Kasumi-1 (cell line): ENCODE measurements around the gene CLHC1.
A peak's percentile ranks its signal among the peaks of the same experiment; 100 is the strongest.
"Not testable (repeated sequence)": the region's sequence is repeated elsewhere in the genome, so short reads cannot be mapped to it uniquely, and the experiment has no call there.

ENCODE experiments used
- DNase-seq, 2 experiments: peaks; one replicate each; lab custom pipeline; 2025; lab: John Stamatoyannopoulos, UW

Gene CLHC1

DNA sequence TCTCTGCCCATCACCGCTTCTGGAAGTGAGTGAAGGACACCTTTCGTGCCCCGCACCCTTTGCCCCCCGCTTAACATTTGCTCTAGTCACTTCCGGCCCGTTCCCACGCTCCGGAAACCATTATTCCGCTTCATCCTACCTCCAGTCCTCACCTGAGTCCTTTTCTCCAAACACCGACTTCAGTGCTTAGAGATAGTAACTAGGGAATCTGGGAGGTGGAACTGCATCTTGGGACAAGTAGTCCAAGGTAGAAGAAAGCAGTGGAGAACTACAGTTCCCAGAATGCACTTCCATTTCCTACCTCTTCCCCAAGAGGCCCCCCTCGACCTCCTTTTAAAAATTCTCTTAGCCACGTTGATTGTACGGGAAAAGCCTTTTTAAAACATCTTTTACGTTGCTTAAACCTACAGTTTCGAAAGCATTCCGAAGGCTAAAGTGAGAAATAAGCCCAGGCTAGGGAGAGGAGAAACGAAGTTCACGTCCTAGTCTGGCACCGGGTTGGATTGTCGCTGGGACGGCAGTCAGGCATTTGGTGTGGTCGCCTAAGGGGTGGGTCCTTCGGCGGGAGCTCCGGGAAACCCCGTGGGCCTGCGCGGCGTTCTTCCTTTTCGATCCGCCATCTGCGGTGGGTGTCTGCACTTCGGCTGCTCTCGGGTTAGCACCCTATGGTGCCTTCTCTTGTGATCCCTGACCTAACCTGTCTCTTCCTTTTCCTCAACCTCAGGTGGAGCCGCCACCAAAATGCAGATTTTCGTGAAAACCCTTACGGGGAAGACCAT, at the start of gene CLHC1, which contains the start of gene RPS27A:
TSS of gene CLHC1 (minus strand) at position 210 of the 779 bp plus-strand sequence. CDS start 9,882 bp downstream, outside the sequence.
TSS of gene RPS27A (plus strand) at position 605 of the 779 bp plus-strand sequence. CDS start at position 742, 137 bp downstream.
- peak; percentile 96 to 99 for DNase-seq

DNA sequence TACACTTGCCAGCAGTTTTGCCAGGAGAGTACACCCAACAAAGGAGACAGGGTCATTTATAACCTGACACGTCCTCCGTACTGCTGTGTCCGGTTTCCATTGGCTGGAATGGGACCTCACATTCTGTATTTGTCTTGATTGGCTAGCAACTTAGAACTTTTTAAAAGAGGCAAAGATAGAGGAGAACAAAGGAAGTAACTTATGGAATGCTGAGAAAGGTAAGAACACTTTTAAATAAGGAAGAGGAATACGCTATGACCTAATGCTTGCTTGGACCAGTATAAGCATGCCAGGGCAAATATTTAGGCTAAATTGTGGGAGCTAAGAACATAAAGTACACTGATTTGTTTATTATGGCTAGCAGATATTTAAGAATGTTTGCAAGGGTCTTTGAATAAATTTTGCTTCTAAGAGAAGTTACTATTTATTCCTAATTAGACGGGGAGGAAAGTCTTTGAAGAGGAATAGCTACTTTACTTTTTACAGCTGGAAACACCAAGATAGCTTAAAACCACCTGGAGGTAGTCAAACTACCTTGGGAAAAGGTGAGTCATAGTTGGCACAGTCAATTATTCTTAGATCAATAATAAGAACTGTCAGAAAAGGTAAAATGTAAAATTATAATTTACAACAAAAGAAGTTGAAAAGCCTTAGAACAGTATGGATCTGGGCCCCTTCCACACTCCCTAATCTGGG, 48.9 kb upstream of the CLHC1 start:
- DNase-seq = not testable (repeated sequence)

DNA sequence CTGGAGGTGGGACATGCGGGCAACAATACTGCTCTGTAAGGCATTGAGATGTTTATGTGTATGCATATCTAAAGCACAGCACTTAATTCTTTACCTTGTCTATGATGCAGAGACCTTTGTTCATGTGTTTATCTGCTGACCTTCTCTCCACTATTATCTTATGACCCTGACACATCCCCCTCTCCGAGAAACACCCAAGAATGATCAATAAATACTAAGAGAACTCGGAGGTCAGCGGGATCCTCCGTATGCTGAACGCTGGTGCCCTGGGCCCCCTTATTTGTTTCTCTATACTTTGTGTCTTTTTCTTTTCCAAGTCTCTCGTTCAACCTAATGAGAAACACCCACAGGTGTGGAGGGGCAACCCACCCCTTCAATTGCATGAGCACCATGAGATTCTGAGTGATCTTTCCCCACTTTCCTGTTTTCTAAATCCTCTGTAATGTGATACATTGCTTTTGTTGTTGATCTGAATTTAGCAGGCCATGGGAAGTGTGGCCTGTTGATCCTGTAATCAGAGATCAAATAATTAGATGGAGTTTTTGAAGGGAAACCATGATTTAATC, 47.8 kb upstream of the CLHC1 start:
- DNase-seq = not testable (repeated sequence)

DNA sequence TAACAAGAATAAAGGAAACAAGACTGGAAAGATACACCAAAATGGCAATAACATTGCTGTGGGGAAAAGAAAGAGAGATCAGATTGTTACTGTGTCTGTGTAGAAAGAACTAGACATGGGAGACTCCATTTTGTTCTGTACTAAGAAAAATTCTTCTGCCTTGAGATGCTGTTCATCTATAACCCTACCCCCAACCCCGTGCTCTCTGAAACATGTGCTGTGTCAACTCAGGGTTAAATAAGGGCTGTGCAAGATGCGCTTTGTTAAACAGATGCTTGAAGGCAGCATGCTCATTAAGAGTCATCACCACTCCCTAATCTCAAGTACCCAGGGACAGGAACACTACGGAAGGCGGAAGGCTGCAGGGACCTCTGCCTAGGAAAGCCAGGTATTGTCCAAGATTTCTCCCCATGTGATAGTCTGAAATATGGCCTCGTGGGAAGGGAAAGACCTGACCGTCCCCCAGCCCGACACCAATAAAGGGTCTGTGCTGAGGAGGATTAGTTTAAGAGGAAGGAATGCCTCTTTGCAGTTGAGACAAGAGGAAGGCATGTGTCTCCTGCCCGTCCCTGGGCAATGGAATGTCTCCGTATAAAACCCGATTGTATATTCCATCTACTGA, 47.2 kb upstream of the CLHC1 start:
- not testable (repeated sequence) for DNase-seq

DNA sequence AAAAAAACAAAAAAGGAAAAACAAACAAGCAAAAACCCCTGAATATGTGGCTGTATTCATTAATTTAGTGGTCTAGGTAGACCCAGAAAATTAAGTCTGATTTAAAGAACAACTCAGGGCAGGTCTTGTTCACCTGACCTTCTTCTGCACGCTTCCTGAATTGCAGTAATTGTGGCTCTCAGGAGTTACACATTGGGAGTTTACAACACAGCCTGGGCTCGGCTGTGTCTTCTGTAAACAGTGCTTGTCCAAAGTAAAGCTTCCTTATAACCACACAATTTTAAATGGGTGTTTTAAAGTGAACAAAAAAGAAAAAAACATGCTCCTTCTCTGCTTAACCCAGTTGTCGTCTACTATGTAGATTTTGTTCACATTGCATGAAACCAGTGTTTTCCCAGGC, 45.2 kb upstream of the CLHC1 start:
- no peak for DNase-seq

DNA sequence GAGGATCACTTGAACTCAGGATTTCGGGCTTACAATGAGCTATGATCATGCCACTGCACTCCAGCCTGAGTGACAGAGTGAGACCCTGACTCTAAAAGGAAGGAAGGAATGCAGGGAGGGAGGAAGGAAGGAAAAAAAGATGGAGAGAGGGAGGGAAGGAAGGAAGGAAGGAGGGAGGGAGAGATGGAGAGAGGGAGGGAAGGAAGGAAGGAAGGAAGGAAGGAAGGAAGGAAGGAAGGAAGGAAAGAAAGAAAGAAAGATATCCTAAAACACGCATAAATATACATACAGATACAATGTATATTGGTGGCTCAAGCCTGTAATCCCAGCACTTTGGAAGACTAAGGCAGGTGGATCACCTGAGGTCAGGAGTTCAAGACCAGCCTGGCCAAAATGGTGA, 42.3 kb upstream of the CLHC1 start:
- not testable (repeated sequence) for DNase-seq

DNA sequence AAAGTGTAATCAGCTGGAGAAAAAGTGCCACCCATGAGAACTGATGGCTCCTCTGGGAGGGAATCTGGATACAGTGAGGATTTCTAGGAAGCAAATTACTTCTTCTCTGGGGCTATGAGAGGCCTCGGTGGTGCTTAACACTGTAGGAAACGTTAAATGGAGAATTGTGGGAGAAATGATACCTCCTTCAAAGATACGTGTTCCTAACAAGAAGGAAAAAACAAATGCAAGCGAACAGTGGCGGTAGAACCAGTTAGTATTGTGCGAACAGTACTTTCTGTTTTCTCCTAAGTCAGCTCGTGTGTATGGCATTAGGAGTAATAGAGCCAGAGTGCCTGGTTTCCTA, 37.5 kb upstream of the CLHC1 start:
- peak; percentile 16 to 30 for DNase-seq

DNA sequence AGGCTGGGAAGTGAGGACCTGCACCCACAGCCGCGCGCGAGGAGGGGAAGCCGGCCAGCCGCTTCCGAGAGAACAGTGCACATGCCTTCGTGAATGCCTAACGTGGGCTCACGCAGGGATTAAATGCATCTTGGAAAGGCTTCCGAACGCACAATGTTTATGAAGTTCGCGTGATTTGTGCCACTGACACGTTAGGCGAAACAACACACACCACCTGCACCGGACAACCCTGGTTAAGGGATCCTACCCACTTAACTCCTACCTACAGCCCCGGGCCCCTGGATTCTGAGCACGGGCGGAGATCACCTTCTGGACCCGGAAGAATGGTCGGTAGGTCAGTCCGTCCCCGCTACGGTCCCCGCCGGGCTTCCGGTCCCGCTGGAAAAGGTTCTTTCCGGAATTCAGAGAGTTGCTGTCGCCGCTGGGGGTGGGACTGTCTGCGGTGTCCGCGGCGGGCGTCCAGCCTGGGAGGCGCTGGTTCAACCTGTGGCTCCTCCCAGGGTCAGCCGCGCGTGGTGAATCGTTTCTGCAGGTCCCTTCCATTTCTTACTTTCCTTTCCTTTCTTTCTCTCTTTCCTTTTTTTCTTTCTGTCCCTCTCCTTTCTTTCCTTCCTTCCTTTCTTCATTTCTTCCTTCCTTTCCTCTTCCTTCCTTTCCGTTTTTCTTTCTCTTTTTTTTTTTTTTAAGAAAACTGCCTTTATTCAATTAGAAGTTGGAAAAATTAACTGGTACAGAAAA, 37.0 kb upstream of the CLHC1 start, which contains the start of gene MTIF2:
TSS of gene MTIF2 (minus strand) at position 325 of the 738 bp plus-strand sequence. CDS start 5,373 bp downstream, outside the sequence.
- peak; percentile 88 to 94 for DNase-seq

DNA sequence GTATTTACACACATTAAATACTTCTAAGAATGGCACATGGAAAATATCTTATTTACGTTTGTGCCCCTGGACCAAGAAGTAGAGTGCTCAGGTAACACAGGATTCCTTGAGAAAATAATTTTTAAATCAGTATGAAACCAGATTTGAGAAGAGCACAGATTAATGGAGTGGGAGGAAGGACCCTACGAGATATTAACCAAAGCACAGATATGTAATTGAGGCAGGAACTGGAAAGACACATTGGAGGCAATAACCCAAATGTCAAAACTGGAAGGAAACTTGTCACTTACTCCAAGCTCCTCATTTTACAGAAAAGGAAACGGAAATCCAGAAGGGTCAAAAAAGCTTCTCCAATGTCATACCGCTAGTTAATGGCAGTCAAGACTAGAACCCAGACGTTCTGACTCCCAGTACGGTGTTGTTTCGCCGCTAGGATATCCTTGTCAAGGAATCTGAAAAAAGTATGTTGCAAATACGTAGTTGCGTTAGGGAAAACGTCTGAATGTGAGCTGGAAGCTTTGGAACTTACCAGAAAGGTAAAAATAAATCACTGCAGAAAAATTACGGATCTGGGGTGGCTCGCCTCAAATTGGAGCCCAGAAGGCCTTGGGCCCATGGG, 36.3 kb upstream of the CLHC1 start:
- no peak for DNase-seq

DNA sequence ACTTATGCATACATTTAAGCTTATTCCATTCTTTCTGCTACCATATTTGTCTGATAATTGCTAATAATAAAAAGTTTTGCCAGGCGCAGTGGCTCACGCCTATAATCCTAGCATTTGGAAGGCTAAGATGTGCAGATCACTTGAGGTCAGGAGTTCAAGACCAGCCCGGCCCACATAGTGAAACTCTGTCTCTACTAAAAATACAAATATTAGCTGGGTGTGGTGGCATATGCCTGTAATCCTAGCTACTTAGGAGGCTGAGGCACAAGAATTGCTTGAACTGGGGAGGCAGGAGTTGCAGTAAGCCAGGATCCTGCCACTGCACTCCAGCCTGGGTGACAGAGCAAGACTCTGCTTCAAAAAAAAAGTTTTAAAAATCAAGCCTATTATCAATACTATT, 27.5 kb upstream of the CLHC1 start:
- DNase-seq = not testable (repeated sequence)

DNA sequence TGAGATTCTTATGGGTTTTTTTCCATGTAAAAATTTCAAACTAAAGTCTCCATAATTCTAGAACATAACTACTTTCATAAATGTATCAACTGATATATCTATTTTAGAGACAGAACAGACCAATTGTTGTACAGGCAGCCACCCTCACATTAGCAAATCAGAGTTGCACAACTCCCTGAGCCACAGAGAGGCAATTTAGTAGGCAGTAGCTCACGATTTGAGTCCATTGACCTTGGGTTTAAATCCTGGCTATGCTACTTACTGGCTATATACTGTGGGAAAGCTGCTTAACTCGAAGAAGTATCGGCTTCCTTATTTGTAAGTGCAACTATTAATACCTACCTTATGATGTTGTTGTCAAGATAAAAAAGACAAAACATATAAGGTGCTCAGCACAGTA, 20.7 kb upstream of the CLHC1 start:
- no peak for DNase-seq

DNA sequence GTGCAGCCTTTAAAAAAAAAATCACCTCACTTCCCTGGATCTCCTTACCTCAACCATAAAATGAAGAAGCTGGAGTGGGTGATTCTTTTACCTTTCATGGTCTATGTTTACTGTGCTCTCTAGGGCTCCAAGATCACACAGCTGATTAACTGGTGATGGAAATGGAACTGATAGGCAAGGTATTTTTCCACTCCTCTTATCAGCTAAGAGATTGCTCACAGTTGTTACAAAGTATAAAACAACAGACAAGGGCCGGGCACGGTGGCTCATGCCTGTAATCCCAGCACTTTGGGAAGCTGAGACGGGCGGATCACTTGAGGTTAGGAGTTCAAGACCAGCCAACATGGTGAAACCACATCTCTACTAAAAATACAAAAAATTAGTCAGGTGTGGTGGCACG, 14.9 kb upstream of the CLHC1 start:
- DNase-seq = no peak

DNA sequence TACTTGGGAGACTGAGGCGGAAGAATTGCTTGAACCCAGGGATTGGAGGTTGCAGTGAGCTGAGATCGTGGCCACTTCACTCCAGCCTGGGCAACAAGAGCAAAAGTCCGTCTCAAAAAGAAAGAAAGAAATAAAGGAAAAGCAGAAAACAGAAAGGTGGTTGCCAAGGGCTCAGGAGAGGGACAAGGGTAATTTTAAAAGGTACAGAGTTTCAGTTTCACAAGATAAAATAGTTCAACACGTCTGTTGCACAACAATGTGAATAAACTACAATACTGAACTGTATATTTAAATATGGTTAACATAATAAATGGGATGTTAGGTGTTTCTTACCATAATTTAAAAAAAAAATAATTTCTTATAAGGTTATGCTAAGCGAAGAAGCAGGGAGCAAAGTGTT, 13.3 kb upstream of the CLHC1 start:
- DNase-seq = no peak

DNA sequence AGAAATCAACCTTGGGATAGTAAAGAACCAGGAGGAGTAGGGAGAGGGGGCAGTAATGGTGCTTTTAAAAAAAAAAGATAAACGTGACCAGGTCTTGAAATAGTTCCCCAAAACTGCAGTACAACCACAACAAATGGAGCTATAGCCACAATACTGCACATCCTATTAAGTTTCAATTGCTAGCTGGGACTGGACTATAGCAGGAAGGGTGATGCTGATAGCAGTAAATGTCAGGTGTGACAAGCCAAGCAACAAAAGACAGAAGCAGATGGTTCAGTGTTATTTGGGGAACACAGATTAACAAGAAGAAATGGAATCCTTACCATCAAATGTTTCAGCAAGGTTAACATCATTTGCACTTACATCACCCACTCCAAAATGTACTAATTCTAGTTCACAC, 10.5 kb upstream of the CLHC1 start:
- DNase-seq = no peak

DNA sequence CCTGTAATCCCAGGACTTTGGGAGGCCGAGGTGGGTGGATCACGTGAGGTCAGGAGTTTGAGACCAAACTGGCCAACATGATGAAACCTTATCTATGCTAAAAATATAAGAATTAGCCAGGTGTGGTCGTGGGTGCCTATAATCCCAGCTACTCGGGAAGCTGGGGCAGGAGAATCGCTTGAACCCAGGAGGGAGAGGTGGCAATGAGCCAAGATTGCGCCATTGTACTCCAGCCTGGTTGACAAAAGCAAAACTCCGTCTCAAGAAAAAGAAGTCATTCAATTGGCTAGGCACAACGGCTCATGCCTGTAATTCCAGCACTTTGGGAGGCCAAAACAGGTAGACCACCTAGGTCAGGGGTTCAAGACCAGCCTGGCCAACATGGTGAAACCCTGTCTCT, 9.5 kb upstream of the CLHC1 start:
- DNase-seq = not testable (repeated sequence)

DNA sequence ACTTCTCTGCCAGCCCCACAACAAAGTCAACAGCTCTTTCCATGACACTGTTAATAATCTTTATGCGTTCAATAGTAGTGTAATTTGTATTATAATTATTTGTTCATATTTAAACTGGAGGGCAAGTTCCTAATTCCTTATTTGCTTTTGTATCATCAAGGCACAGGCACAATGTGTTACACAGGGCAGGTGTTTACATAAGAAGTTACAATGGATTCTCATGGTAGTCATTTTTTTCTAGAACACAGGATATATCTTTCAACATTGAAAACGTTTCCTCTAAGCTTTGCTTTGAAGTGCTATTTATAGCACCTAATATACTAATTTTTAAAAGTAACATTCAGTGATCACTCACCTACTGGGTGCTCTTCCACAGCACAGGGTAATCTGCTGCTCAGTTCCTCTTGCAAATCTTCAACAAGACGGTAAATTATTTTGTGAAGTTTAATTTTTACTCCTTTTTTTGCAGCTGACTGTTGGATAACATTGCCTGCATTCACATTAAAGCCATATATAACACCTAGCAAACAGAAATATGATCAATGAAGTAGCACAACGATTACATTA, 7.6 kb upstream of the CLHC1 start:
- DNase-seq = no peak

DNA sequence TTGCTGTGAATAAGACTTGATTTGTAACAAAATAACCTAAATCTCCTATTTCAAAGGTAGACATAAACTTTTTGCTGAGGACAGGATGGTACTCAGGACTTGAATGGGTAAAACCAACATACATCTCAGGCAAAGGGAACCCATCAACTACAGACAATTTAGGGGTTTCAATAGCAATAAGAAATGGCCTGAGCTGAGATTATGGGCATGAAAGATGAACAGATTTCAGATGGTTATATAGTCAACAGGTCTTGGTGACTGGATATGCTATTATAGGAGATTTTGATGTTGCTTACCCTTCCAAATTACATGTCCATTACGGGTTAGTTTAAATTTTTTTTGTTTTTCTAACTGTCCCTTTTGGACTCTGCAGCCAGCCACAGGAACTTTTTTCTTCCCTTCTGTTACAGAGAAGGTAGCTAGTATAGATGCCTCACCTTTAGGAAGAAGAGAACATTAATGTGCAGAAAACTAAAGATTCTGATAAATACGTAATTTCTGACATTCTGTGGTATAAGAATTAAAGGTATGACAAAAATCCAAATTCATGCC, 5.0 kb upstream of the CLHC1 start:
- no peak for DNase-seq

DNA sequence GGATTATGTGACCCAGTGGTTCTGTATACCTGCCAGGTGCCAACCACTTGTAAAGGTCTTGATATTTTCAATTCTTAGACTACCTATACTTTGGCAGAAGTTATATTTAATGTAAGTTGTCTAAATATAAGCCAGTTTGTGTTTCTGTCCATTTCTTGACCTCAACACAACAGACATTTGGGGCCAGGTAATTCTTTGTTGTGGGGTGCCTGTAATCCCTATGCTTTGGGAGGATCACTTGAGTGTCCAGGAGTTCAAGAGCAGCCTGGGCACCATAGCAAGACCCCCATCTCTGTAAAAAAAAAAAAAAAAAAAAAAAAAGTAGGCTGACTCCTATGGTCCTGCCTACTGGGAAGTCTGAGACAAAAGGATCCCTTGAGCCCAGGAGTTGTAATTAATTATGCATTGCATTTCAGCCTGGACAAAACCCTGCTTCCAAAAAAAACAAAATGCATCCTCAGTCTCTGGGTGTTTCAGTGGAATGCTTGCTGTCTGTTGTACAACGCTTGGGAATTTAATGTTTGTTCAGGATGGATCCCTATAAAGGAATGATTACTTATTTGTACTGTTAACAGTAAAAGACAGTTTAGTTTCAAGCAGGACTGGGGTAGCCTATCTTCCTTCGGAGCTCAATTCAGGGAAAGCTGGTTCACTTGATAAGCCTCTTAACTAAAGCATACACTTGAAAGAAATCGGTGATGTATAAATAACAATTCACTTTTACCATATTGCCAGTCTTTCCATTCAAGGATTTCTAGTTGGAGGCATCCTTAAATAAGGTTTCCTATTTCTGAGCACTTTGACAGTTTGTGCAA, 3.8 kb upstream of the CLHC1 start:
- no peak for DNase-seq

DNA sequence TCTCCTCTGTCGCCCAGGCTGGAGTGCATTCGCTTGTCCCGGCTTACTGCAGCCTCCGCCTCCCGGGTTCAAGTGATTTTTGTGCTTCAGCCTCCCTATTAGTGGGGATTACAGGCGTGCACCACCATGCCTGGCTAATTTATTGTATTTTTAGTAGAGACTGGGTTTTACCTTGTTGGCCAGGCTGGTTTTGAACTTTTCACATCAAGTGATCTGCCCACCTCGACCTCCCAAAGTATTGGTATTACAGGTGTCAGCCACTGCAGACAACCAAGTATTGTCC, 1.5 kb upstream of the CLHC1 start:
- DNase-seq = no peak
